NT2/D1 (cell line): Measurements from ENCODE around the gene ZNF556.

Experiments used
- SUZ12 ChIP-seq: IDR thresholded peaks from 2 replicates; pipeline ENCODE4 v1.6.1; 2011; ENCODE audit not compliant: insufficient read length, insufficient read depth; ENCODE audit errors: extremely low read depth
- YY1 ChIP-seq: IDR thresholded peaks from 2 replicates; pipeline ENCODE4 v1.6.1; 2011; ENCODE audit not compliant: insufficient read length, insufficient read depth
- ZNF274 ChIP-seq: IDR thresholded peaks from 2 replicates; pipeline ENCODE4 v1.6.1; 2011; ENCODE audit warnings: mild to moderate bottlenecking, low read depth, low read length

DNA sequence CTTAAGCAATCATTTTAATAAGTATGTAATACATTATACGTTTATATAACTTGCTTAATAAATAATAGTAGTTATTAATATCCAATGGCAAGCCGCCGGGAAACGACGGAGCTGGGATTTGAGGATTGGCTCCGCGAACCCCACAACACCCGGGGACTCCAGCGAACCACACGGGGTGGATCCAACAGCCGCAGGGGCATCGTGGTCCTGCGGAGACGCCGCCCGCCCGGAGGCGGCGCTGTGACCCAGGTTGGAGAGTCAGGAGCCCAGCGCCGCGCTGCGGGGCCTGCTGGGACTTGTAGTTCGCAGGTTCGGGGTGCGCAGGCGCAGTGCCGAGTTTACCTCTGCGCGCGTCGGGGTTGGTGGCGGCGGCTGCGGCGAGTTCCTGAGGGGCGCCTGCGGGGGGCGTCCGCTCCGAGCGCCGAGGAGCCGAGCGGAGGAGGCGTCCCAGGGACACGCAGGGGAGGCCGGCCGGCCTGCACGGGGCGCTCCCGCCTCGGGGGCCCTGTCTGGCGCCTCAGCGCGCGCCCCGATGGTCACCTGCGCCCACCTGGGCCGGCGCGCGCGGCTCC, 47.5 kb upstream of the ZNF556 start, which contains the start of gene ZNF554:
- TF ChIP-seq YY1 (no peak), ZNF274 (no peak), SUZ12 (no peak)
